Central memory CD8-positive, alpha-beta T cell (primary cell): ENCODE data around the gene ABTB2.
"Not testable (repeated sequence)": the region's sequence is repeated elsewhere in the genome, so short reads cannot be mapped to it uniquely, and the experiment has no call there.

Source experiments
- ATAC-seq: fragments of 150-1000 bp; cut with Tn5 transposase; replicated peaks from 2 replicates; pipeline ENCODE4 v1.10.0; 2022; ENCODE audit warnings: mild to moderate bottlenecking, moderate FRiP score, moderate number of reproducible peaks; ENCODE audit not compliant: poor library complexity, severe bottlenecking; ENCODE audit errors: extremely low read depth
- DNase-seq, 2 donors: peaks; one replicate each; pipeline ENCODE4 v3.0.0; 2021; ENCODE audit warnings: low spot score in 2 of 2
- H3K27ac Mint-ChIP-seq: one replicate; pipeline ENCODE4 v1.8.0; 2022; ENCODE audit warnings: low read depth, mild to moderate bottlenecking, moderate library complexity, mixed read lengths
- H3K27me3 Mint-ChIP-seq: one replicate; pipeline ENCODE4 v1.8.0; 2022; ENCODE audit warnings: mixed read lengths
- H3K36me3 Mint-ChIP-seq: one replicate; pipeline ENCODE4 v1.8.0; 2022; ENCODE audit warnings: mild to moderate bottlenecking, moderate library complexity, mixed read lengths; ENCODE audit not compliant: insufficient read depth
- H3K4me1 Mint-ChIP-seq: one replicate; pipeline ENCODE4 v1.8.0; 2022; ENCODE audit warnings: mixed read lengths
- H3K4me3 Mint-ChIP-seq: one replicate; pipeline ENCODE4 v1.8.0; 2022; ENCODE audit warnings: mild to moderate bottlenecking, moderate library complexity, mixed read lengths
- H3K9me3 Mint-ChIP-seq: one replicate; pipeline ENCODE4 v1.8.0; 2022; ENCODE audit warnings: mixed read lengths

Gene ABTB2

DNA sequence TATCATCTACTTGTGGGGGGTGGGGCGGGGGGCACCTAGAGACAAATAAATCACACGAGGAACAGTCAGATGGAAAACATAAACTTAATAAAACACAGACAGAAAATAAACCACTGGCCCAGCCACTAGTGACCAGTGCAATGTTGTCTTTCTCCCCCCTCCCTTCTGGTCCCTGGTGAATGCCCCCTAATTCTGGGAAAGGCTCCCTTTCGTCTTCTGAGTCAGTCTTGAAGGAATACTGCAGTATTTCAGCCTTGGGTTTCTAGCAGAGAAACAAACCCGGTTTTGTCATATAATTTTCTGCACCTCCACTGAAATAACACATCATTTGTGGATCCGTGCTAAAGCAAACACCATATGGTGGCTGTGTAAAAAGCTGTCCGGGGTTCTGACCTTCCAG, 101.7 kb downstream of the ABTB2 start:
- no peak for DNase-seq
- Mint-ChIP-seq H3K36me3 (no peaks in the 10 kb centered on the region), H3K4me1 (peaks cover 14% of the 10 kb centered on the region), H3K9me3 (no peaks in the 10 kb centered on the region), H3K27me3 (peaks cover 28% of the 10 kb centered on the region), H3K27ac (no peak overlapping the region), H3K4me3 (no peak overlapping the region)
- ATAC-seq: no peak

DNA sequence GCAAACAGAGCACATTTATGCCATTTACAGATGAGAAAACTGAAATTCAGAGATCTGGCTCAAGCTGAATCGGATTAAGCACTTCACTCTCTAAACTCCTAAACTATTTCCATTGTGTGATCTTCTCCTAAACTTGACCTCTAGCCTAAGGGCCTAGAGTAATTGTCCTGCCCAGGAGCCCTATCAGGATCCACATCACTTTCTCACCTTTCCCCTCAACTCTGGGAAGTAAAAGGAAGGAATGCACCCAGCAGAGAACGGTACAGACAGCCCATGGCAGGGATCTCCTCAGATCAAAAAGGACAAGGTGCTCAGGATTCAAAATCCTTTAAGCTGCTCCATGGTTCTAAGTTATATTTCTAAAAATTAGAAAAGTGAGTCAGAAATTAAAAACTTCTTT, 102.7 kb downstream of the ABTB2 start:
- ATAC-seq (no peak), DNase-seq (no peak)
- Mint-ChIP-seq H3K27ac (no peak overlapping the region), H3K36me3 (no peaks in the 10 kb centered on the region), H3K4me1 (peaks cover 24% of the 10 kb centered on the region), H3K9me3 (no peaks in the 10 kb centered on the region), H3K27me3 (peaks cover 28% of the 10 kb centered on the region), H3K4me3 (no peak overlapping the region)

GRCh38 chr11:34254011-34254410, 103.8 kb downstream of the ABTB2 start:
- ATAC-seq (no peak), DNase-seq (no peak)
- peaks cover 35% of the 10 kb centered on the region for H3K4me1 Mint-ChIP-seq
- peaks cover 28% of the 10 kb centered on the region for H3K27me3 Mint-ChIP-seq
- no peaks in the 10 kb centered on the region for H3K36me3 Mint-ChIP-seq
- no peak overlapping the region for H3K27ac Mint-ChIP-seq
- no peak overlapping the region for H3K4me3 Mint-ChIP-seq
- no peaks in the 10 kb centered on the region for H3K9me3 Mint-ChIP-seq

- peaks cover 48% of the 10 kb centered on the region for H3K4me1 Mint-ChIP-seq
Observed at GRCh38 chr11:34252651-34253050, 105.2 kb downstream of the ABTB2 start.

DNA sequence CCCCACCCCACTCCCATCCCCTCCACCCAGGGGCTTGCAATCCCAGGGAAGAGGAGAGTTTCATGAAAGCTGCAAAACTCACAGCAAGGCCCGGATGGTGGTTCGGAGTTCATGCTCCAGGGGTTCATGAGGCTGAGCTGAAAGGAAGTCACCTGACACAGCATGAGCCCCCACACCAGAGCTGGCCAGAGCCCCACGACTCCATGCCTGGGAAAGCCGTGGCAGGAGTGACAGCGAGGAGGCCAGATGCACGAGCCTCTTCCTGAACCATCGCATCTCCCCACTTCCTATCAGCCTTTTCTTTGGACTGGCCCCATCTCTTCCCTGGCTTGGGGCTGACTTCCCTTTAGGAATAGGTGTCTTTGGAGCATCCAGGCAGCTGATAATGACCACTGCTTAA, 105.8 kb downstream of the ABTB2 start:
- Mint-ChIP-seq H3K27me3 (peaks cover 27% of the 10 kb centered on the region), H3K9me3 (no peaks in the 10 kb centered on the region), H3K27ac (no peak overlapping the region), H3K36me3 (peaks cover 1% of the 10 kb centered on the region), H3K4me3 (no peak overlapping the region), H3K4me1 (peaks cover 51% of the 10 kb centered on the region)
- ATAC-seq (no peak), DNase-seq (no peak)

More at GRCh38 chr11:34252651-34253050, 105.2 kb downstream of the ABTB2 start:
- no peaks in the 10 kb centered on the region for H3K9me3 Mint-ChIP-seq
- H3K27ac Mint-ChIP-seq: peak overlapping the region; percentile 41
- ATAC-seq: no peak
- H3K4me3 Mint-ChIP-seq: peak overlapping the region; percentile 18
- peaks cover 1% of the 10 kb centered on the region for H3K36me3 Mint-ChIP-seq
- peaks cover 28% of the 10 kb centered on the region for H3K27me3 Mint-ChIP-seq
- no peak for DNase-seq

- H3K9me3 Mint-ChIP-seq: no peaks in the 10 kb centered on the region
- peaks cover 23% of the 10 kb centered on the region for H3K27me3 Mint-ChIP-seq
- no peak overlapping the region for H3K27ac Mint-ChIP-seq
- H3K4me1 Mint-ChIP-seq: peaks cover 51% of the 10 kb centered on the region
- H3K4me3 Mint-ChIP-seq: peak overlapping the region; percentile 21
- H3K36me3 Mint-ChIP-seq: peaks cover 1% of the 10 kb centered on the region
- no peak for DNase-seq
- no peak for ATAC-seq
Observed at GRCh38 chr11:34251589-34251980, 106.2 kb downstream of the ABTB2 start.

DNA sequence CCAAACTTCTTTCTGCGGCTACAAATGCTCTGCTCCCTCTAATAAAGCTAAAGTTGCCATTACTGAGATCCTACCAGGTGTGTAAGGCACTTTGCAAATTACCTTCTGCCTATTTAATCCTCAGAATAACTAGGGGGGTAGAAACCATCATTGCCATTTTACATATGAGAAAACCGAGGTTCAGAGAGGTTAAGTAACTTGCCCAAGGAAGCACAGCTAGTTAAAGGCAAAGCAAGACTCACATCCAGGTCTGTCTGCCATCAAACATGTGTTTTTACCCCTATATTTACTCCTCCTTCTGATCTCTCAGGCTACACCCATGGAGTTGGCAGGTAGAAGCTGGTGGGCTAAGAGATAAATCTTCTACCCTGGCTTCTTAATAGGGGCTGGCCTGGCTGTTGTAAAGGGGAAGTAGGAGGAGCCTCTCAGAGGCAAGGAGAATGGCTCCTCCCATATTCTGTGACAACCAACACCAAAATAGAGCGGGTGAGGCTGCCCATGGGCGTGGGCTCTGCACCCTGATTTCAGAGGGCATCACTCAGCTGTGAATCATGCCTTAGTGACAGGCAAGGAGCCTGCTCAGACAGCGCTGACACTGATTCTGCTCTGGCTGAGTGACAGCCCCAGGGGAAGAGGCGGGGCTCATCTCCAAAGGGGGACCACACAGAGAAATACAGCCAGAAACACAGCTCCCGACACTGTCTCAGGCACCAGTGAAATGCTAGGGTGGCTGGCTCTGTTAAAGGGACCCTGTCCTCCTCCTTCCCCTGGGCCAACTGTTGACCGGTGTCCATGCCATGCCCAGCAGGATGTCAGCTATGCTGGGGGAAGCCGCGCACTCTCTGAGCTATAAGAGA, 106.8 kb downstream of the ABTB2 start:
- ATAC-seq (peak; percentile 88), DNase-seq (peak; percentile 33 to 50)
- H3K4me1 Mint-ChIP-seq: peaks cover 51% of the 10 kb centered on the region
- H3K4me3 Mint-ChIP-seq: peak overlapping the region; percentile 21
- H3K9me3 Mint-ChIP-seq: no peaks in the 10 kb centered on the region
- peaks cover 1% of the 10 kb centered on the region for H3K36me3 Mint-ChIP-seq
- peaks cover 17% of the 10 kb centered on the region for H3K27me3 Mint-ChIP-seq
- no peak overlapping the region for H3K27ac Mint-ChIP-seq

DNA sequence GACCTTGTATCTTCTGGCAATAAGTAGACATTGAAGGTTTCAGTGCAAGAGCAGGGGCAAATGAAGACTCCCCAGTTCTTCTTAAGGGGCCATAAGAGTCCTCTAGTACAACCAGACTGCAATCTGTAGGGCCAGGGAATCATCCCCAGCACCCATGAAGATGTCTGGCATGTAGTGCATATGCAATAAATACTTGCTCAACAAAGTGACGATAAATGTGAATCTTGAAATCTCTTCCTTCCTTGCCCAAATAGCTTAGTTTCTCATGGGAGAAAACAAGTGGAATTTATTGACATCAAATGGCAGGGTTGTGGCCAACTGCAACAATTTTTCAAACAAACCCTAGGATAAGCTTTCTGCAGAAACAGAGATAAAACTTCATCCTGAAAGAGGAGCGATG, 107.6 kb downstream of the ABTB2 start:
- H3K27me3 Mint-ChIP-seq: peaks cover 15% of the 10 kb centered on the region
- H3K27ac Mint-ChIP-seq: no peak overlapping the region
- no peak overlapping the region for H3K4me3 Mint-ChIP-seq

DNA sequence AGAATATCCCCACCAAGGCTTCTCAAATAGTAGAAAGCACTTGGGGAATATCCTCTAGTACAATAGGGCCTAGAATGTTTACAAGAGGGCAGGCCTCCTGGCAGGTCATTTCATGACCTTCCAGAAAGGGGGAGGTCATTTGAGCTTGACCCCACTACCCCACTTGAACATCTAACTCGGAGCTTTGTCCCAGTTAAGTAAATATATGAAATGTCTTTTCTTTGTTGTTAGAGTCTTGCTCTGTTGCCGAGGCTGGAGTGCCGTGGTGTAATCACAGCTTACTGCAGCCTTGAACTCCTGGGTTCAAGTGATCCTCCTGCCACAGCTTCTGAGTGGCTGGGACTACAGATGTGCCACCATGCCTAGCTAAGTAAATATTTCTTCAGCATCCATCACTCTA, 108.4 kb downstream of the ABTB2 start:
- ATAC-seq (no peak), DNase-seq (no peak)
- peaks cover 15% of the 10 kb centered on the region for H3K27me3 Mint-ChIP-seq
- H3K27ac Mint-ChIP-seq: no peak overlapping the region
- H3K4me1 Mint-ChIP-seq: peaks cover 62% of the 10 kb centered on the region
- peaks cover 1% of the 10 kb centered on the region for H3K36me3 Mint-ChIP-seq
- no peaks in the 10 kb centered on the region for H3K9me3 Mint-ChIP-seq
- H3K4me3 Mint-ChIP-seq: no peak overlapping the region

More for the DNA sequence above, 107.6 kb downstream of the ABTB2 start:
- Mint-ChIP-seq H3K9me3 (no peaks in the 10 kb centered on the region), H3K4me1 (peaks cover 56% of the 10 kb centered on the region), H3K36me3 (peaks cover 1% of the 10 kb centered on the region)
- ATAC-seq (no peak), DNase-seq (no peak)

- H3K4me3 Mint-ChIP-seq, H3K27me3 Mint-ChIP-seq, ATAC-seq, H3K36me3 Mint-ChIP-seq, DNase-seq, H3K9me3 Mint-ChIP-seq, H3K27ac Mint-ChIP-seq: not testable (repeated sequence)
- peaks cover 52% of the 10 kb centered on the region for H3K4me1 Mint-ChIP-seq
Observed at GRCh38 chr11:34246511-34246910, 111.3 kb downstream of the ABTB2 start.

- H3K36me3 Mint-ChIP-seq: peaks cover 1% of the 10 kb centered on the region
- ATAC-seq: no peak
- no peaks in the 10 kb centered on the region for H3K9me3 Mint-ChIP-seq
- no peaks in the 10 kb centered on the region for H3K27me3 Mint-ChIP-seq
- H3K4me1 Mint-ChIP-seq: peaks cover 37% of the 10 kb centered on the region
- no peak overlapping the region for H3K4me3 Mint-ChIP-seq
- H3K27ac Mint-ChIP-seq: peak overlapping the region; percentile 41
- DNase-seq: no peak
Observed at GRCh38 chr11:34245041-34245440, 112.8 kb downstream of the ABTB2 start.

- Mint-ChIP-seq H3K4me3 (no peak overlapping the region), H3K4me1 (peaks cover 25% of the 10 kb centered on the region), H3K36me3 (peaks cover 1% of the 10 kb centered on the region), H3K9me3 (no peaks in the 10 kb centered on the region), H3K27ac (no peak overlapping the region), H3K27me3 (no peaks in the 10 kb centered on the region)
- no peak for ATAC-seq
- no peak for DNase-seq
Observed at GRCh38 chr11:34243600-34244464, 114.0 kb downstream of the ABTB2 start.
